ENCODE data around the gene GPC6. TPM values are rescaled to one million over a fixed set of nuclear protein-coding genes. Genes with fewer than 3 reads are reported as not detected.

Gene GPC6
- polyA plus RNA-seq, 2 donors = 0.16 to 0.22 TPM

DNA sequence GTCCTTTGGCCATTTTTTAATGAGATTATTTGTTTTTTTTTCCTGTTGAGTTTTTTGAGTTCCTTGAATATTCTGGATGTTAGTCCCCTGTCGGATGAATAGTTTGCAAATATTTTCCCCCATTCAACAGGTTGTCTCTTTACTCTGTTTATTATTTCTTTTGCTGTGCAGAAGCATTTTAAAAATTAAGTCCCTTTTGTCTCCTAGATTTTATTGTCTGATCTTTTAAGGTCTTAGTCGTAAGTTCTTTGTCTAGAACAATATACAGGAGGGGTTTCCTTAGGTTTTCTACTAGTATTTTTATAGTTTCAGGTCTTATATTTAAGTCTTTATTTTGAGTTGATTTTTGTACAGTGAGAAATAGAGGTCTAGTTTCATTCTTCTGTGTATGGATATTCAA, 284.4 kb downstream of the GPC6 start:
- Histone ChIP-seq H3K9me3 (ENCODE audit: control insufficient read depth in 2 of 2, insufficient read depth in 1 of 2, low read depth in 1 of 2, low read length in 1 of 2) (no peaks in the 10 kb centered on the region), H3K4me3 (ENCODE audit: low read depth in 1 of 2, low read length in 2 of 2) (no peak overlapping the region), H3K36me3 (ENCODE audit: control insufficient read depth in 2 of 2, insufficient read depth in 2 of 2, low read length in 1 of 2) (no peaks in the 10 kb centered on the region), H3K27ac (ENCODE audit: low read depth in 2 of 2, low read length in 1 of 2) (no peak overlapping the region), H3K27me3 (ENCODE audit: control insufficient read depth in 1 of 2, insufficient read depth in 2 of 2, low read length in 2 of 2) (peaks cover 0 to 2% of the 10 kb centered on the region in 2 donors), H3K4me1 (ENCODE audit: control insufficient read depth in 2 of 2, insufficient read depth in 2 of 2, low read length in 1 of 2) (no peaks in the 10 kb centered on the region)
- 46 to 50% methylated on average over 2 of the region's 2 CpGs for WGBS, 2 donors

DNA sequence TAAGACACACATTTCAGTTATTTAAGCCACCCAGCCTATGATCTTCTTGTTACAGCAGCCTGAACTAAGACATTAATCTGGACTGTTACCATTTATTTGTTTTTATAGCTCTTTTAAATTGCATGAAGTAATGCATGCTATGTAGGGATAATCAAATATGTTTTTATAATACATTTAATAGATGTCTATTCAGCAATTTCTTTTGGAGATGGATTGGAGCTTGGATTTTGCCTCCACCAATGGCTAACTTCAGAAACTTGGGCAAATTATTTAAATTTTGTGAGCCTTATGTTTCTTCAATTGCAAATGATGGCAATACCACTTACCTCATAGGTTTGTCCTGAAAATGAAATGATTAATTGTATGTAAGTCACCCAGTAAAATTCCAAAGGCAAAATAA, 288.7 kb downstream of the GPC6 start:
- no peak overlapping the region for H3K4me3 ChIP-seq (ENCODE audit: low read depth in 1 of 2, low read length in 2 of 2)
- H3K36me3 ChIP-seq (ENCODE audit: control insufficient read depth in 2 of 2, insufficient read depth in 2 of 2, low read length in 1 of 2) = no peaks in the 10 kb centered on the region
- H3K27ac ChIP-seq (ENCODE audit: low read depth in 2 of 2, low read length in 1 of 2) = no peak overlapping the region
- no peaks in the 10 kb centered on the region for H3K9me3 ChIP-seq (ENCODE audit: control insufficient read depth in 2 of 2, insufficient read depth in 1 of 2, low read depth in 1 of 2, low read length in 1 of 2)
- no peaks in the 10 kb centered on the region for H3K27me3 ChIP-seq (ENCODE audit: control insufficient read depth in 1 of 2, insufficient read depth in 2 of 2, low read length in 2 of 2)
- no peaks in the 10 kb centered on the region for H3K4me1 ChIP-seq (ENCODE audit: control insufficient read depth in 2 of 2, insufficient read depth in 2 of 2, low read length in 1 of 2)

DNA sequence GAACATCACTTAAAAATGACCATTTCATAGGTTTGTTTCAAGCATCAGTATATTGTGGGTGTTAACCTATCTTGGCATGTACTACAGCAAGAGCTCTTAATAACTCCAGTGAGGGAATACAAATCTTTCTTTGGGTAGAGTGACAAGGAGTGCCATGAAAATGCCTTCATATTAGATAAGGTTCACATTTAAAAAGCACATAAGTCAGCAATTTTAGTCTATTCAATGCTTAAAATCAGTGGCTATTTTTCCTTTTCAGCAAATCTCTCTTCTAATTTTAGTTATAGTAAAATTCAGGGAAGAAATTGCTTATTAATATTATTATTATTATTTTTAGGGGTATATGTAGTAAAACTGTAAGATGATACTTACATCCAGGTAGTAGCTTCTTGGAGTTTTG, 291.1 kb downstream of the GPC6 start:
- H3K36me3 ChIP-seq (ENCODE audit: control insufficient read depth in 2 of 2, insufficient read depth in 2 of 2, low read length in 1 of 2) = no peaks in the 10 kb centered on the region
- no peaks in the 10 kb centered on the region for H3K4me1 ChIP-seq (ENCODE audit: control insufficient read depth in 2 of 2, insufficient read depth in 2 of 2, low read length in 1 of 2)
- H3K27ac ChIP-seq (ENCODE audit: low read depth in 2 of 2, low read length in 1 of 2) = no peak overlapping the region
- H3K4me3 ChIP-seq (ENCODE audit: low read depth in 1 of 2, low read length in 2 of 2) = no peak overlapping the region
- H3K27me3 ChIP-seq (ENCODE audit: control insufficient read depth in 1 of 2, insufficient read depth in 2 of 2, low read length in 2 of 2) = no peaks in the 10 kb centered on the region
- H3K9me3 ChIP-seq (ENCODE audit: control insufficient read depth in 2 of 2, insufficient read depth in 1 of 2, low read depth in 1 of 2, low read length in 1 of 2) = no peaks in the 10 kb centered on the region

DNA sequence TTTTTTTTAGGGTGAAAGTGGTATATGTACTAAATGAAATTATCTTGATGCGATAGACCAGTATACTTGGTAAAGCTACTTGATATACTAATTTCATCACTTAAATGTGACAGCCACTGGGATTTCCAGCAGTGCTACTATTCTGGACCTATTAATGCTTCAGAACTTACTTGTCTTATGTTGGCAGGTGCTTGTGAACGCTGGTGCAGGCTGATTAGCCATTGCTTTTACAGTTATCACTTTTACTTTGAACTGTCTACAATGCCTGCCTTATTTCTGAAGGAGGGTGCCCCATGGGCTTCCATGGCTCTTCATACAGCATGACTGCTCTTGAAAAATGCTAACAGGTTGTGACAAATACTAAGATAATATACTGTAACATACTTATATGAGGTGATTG, 294.7 kb downstream of the GPC6 start:
- H3K27ac ChIP-seq (ENCODE audit: low read depth in 2 of 2, low read length in 1 of 2) = no peak overlapping the region
- WGBS, 2 donors = 62 to 78% methylated on average over 2 of the region's 2 CpGs
- no peaks in the 10 kb centered on the region for H3K9me3 ChIP-seq (ENCODE audit: control insufficient read depth in 2 of 2, insufficient read depth in 1 of 2, low read depth in 1 of 2, low read length in 1 of 2)
- H3K4me3 ChIP-seq (ENCODE audit: low read depth in 1 of 2, low read length in 2 of 2) = no peak overlapping the region
- H3K4me1 ChIP-seq (ENCODE audit: control insufficient read depth in 2 of 2, insufficient read depth in 2 of 2, low read length in 1 of 2) = no peaks in the 10 kb centered on the region
- H3K27me3 ChIP-seq (ENCODE audit: control insufficient read depth in 1 of 2, insufficient read depth in 2 of 2, low read length in 2 of 2) = no peaks in the 10 kb centered on the region
- H3K36me3 ChIP-seq (ENCODE audit: control insufficient read depth in 2 of 2, insufficient read depth in 2 of 2, low read length in 1 of 2) = no peaks in the 10 kb centered on the region

DNA sequence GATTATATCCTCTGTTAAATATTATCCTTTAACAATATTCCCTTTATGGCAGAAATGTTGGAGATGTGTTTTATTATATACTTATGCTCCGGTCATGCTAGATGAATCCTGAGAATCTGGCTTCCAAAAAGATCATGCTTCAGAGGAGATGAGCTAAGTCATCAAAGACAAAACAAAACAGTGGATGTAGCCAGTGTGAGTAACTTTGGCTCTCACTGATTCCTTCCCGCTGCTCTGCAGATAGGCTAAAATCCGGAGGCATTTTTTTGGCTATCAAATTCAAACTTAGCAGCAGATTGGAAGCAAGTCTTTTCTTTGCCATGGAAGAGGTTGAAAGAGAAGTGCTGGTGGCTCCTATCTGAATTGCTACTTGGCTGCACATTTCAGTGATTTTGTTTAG, 295.9 kb downstream of the GPC6 start:
- Histone ChIP-seq H3K36me3 (ENCODE audit: control insufficient read depth in 2 of 2, insufficient read depth in 2 of 2, low read length in 1 of 2) (no peaks in the 10 kb centered on the region), H3K27ac (ENCODE audit: low read depth in 2 of 2, low read length in 1 of 2) (no peak overlapping the region), H3K9me3 (ENCODE audit: control insufficient read depth in 2 of 2, insufficient read depth in 1 of 2, low read depth in 1 of 2, low read length in 1 of 2) (no peaks in the 10 kb centered on the region), H3K4me1 (ENCODE audit: control insufficient read depth in 2 of 2, insufficient read depth in 2 of 2, low read length in 1 of 2) (no peaks in the 10 kb centered on the region), H3K4me3 (ENCODE audit: low read depth in 1 of 2, low read length in 2 of 2) (no peak overlapping the region), H3K27me3 (ENCODE audit: control insufficient read depth in 1 of 2, insufficient read depth in 2 of 2, low read length in 2 of 2) (no peaks in the 10 kb centered on the region)
- 49 to 74% methylated on average over 3 of the region's 3 CpGs for WGBS, 2 donors

DNA sequence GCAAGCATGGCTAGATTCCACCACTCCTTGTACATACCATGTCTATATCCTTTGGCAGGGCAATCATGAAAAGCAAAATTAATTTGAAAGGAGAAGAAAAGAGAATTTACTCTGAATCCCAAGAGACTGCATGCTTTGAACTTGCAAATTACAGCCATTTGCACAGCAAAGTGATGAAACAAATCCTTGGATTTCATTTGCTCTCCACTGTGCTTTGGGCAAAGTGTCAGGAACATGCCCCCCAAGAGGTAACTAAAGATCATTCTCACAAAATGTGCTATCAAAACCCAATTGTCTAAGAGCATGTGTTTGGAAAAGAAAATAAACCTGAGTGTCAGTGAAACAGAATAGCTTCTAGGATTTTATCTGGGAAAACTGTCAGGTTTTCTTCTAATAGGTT, 298.5 kb downstream of the GPC6 start:
- no peaks in the 10 kb centered on the region for H3K4me1 ChIP-seq (ENCODE audit: control insufficient read depth in 2 of 2, insufficient read depth in 2 of 2, low read length in 1 of 2)
- no peak overlapping the region for H3K27ac ChIP-seq (ENCODE audit: low read depth in 2 of 2, low read length in 1 of 2)
- H3K9me3 ChIP-seq (ENCODE audit: control insufficient read depth in 2 of 2, insufficient read depth in 1 of 2, low read depth in 1 of 2, low read length in 1 of 2) = no peaks in the 10 kb centered on the region
- H3K36me3 ChIP-seq (ENCODE audit: control insufficient read depth in 2 of 2, insufficient read depth in 2 of 2, low read length in 1 of 2) = no peaks in the 10 kb centered on the region
- no peaks in the 10 kb centered on the region for H3K27me3 ChIP-seq (ENCODE audit: control insufficient read depth in 1 of 2, insufficient read depth in 2 of 2, low read length in 2 of 2)
- H3K4me3 ChIP-seq (ENCODE audit: low read depth in 1 of 2, low read length in 2 of 2) = no peak overlapping the region

DNA sequence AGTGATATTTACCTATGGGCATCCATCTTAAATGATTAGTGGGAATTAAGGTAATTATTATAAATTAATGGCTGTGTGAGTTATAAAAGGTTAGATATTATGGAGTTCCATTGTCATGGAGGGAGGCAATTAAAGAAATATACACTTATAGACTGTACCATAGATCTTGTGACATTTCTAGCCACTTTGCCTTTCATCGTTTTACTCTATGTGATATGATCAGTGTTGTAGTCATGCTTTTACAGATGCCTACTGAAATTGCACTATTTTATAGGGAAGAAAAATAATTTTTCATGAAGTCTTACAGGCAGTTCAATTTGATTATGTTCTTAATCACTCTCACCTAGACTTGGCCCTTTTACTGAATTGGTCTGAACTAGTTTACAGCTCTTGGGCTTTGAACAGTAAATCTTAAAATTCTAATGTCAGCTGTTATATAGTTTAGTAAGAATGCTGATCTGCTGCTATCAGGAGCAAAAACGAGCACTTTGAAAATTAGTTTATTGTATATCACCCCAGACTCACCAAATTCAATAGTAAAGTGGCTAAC, 301.2 kb downstream of the GPC6 start:
- H3K27me3 ChIP-seq (ENCODE audit: control insufficient read depth in 1 of 2, insufficient read depth in 2 of 2, low read length in 2 of 2) = no peaks in the 10 kb centered on the region
- 71 to 76% methylated on average over 2 of the region's 2 CpGs for WGBS, 2 donors
- no peaks in the 10 kb centered on the region for H3K9me3 ChIP-seq (ENCODE audit: control insufficient read depth in 2 of 2, insufficient read depth in 1 of 2, low read depth in 1 of 2, low read length in 1 of 2)
- H3K36me3 ChIP-seq (ENCODE audit: control insufficient read depth in 2 of 2, insufficient read depth in 2 of 2, low read length in 1 of 2) = no peaks in the 10 kb centered on the region
- no peak overlapping the region for H3K4me3 ChIP-seq (ENCODE audit: low read depth in 1 of 2, low read length in 2 of 2)
- H3K27ac ChIP-seq (ENCODE audit: low read depth in 2 of 2, low read length in 1 of 2) = no peak overlapping the region
- H3K4me1 ChIP-seq (ENCODE audit: control insufficient read depth in 2 of 2, insufficient read depth in 2 of 2, low read length in 1 of 2) = no peaks in the 10 kb centered on the region

DNA sequence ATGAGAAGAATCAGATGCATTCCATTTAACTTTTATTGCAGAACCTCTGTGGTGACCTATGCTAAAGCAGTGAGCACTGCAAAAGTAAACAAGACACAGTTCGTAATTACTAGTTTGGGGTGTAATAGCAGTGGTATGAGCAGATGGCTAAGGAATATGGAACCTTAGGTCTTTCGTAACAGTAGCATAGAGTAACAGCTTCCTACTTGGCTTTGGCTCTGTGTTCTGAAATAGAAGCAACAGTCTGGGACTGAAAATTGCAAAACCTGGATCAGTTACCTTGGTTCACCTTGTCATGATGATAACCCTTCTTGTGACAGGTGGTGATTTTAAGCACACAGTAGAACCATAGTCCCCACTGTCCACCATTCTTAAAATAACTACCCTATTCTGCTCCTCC, 303.4 kb downstream of the GPC6 start:
- H3K27me3 ChIP-seq (ENCODE audit: control insufficient read depth in 1 of 2, insufficient read depth in 2 of 2, low read length in 2 of 2) = no peaks in the 10 kb centered on the region
- peaks cover 0 to 1% of the 10 kb centered on the region in 2 donors for H3K9me3 ChIP-seq (ENCODE audit: control insufficient read depth in 2 of 2, insufficient read depth in 1 of 2, low read depth in 1 of 2, low read length in 1 of 2)
- H3K36me3 ChIP-seq (ENCODE audit: control insufficient read depth in 2 of 2, insufficient read depth in 2 of 2, low read length in 1 of 2) = no peaks in the 10 kb centered on the region
- H3K27ac ChIP-seq (ENCODE audit: low read depth in 2 of 2, low read length in 1 of 2) = no peak overlapping the region
- H3K4me3 ChIP-seq (ENCODE audit: low read depth in 1 of 2, low read length in 2 of 2) = no peak overlapping the region
- H3K4me1 ChIP-seq (ENCODE audit: control insufficient read depth in 2 of 2, insufficient read depth in 2 of 2, low read length in 1 of 2) = no peaks in the 10 kb centered on the region
- WGBS, 2 donors = 80 to 85% methylated on average over 2 of the region's 2 CpGs

DNA sequence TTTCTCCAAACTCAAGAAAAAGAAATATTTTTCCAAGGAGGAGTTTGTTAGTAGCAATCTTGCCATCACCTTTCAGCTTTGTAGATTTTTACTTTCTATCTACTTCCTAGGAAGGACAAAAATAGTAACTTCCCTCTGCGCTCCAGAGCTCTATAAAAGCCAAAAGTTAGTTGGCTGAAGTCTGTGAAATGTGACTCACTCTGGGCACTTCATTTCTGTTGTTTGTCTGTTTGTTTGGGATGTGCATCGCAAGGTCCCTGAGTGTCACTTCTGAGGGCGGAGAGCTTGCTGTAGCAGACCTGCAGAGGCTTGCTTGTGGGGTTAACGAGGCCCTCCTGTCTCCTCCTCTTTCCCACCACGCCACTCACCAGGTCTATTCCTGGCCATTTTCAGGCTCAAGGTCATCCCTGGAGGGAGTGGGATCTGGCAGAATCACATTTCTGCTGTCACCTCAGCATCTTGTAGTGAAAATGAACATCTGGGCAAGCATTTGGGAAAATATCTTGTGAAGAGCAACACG, 307.6 kb downstream of the GPC6 start:
- H3K9me3 ChIP-seq (ENCODE audit: control insufficient read depth in 2 of 2, insufficient read depth in 1 of 2, low read depth in 1 of 2, low read length in 1 of 2) = peaks cover 0 to 1% of the 10 kb centered on the region in 2 donors
- H3K4me3 ChIP-seq (ENCODE audit: low read depth in 1 of 2, low read length in 2 of 2) = no peak overlapping the region
- no peak overlapping the region for H3K27ac ChIP-seq (ENCODE audit: low read depth in 2 of 2, low read length in 1 of 2)
- no peaks in the 10 kb centered on the region for H3K27me3 ChIP-seq (ENCODE audit: control insufficient read depth in 1 of 2, insufficient read depth in 2 of 2, low read length in 2 of 2)
- 66 to 74% methylated on average over 6 of the region's 6 CpGs for WGBS, 2 donors
- H3K36me3 ChIP-seq (ENCODE audit: control insufficient read depth in 2 of 2, insufficient read depth in 2 of 2, low read length in 1 of 2) = no peaks in the 10 kb centered on the region
- H3K4me1 ChIP-seq (ENCODE audit: control insufficient read depth in 2 of 2, insufficient read depth in 2 of 2, low read length in 1 of 2) = no peaks in the 10 kb centered on the region

DNA sequence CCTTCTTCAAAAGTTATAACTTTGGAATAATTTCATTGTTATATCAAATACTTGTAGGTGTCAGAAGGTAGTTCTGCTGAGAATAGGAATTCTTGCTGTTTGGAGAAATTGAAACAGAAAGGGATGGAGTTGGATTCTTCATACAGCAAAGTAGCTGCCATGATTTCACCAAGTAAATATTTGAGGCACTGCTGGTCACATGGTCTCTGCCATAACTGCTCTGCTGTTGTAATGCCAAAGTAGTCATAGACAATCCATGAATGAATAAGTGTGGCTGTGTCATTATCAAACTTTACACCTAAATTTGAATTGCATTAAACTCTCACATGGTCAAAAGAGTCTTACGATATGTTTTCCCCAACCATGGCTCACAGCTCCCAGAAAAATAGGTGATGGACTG, 308.6 kb downstream of the GPC6 start:
- H3K27ac ChIP-seq (ENCODE audit: low read depth in 2 of 2, low read length in 1 of 2) = no peak overlapping the region
- H3K36me3 ChIP-seq (ENCODE audit: control insufficient read depth in 2 of 2, insufficient read depth in 2 of 2, low read length in 1 of 2) = no peaks in the 10 kb centered on the region
- no peaks in the 10 kb centered on the region for H3K4me1 ChIP-seq (ENCODE audit: control insufficient read depth in 2 of 2, insufficient read depth in 2 of 2, low read length in 1 of 2)
- no peaks in the 10 kb centered on the region for H3K27me3 ChIP-seq (ENCODE audit: control insufficient read depth in 1 of 2, insufficient read depth in 2 of 2, low read length in 2 of 2)
- no peak overlapping the region for H3K4me3 ChIP-seq (ENCODE audit: low read depth in 1 of 2, low read length in 2 of 2)
- H3K9me3 ChIP-seq (ENCODE audit: control insufficient read depth in 2 of 2, insufficient read depth in 1 of 2, low read depth in 1 of 2, low read length in 1 of 2) = peaks cover 0 to 1% of the 10 kb centered on the region in 2 donors
- 97 to 100% methylated on average over 1 of the region's 1 CpG for WGBS, 2 donors
